CD4-positive, alpha-beta T cell treated with Interferon gamma for 1 hour (primary cell): Measurements from ENCODE around the gene CENPX.

Experiments
- DNase-seq: peaks from one replicate; pipeline ENCODE4 v3.0.0-alpha.2; 2020

CENPX gene

DNA sequence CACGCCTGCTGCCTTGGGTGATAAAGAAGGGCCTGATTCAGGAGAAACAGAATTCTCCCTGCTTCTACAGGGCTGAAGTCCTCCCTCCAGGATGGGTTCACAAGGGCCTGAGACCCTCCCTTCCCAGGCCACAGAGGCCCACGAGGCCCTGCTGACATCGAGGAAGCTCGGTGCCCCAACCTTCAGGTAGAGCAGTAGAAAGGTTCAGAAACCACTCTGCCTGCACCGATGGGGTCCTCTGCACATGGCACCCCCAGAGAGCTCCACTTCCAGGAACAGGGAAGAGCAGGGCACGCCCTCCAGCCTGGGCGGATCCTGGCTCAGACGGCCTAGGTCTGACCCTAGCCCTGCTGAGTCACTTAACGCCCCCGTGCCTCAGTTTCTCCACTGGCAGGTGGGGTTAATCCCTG lies 773 bp downstream of the CENPX start:
- DNase-seq, result no peak

DNA sequence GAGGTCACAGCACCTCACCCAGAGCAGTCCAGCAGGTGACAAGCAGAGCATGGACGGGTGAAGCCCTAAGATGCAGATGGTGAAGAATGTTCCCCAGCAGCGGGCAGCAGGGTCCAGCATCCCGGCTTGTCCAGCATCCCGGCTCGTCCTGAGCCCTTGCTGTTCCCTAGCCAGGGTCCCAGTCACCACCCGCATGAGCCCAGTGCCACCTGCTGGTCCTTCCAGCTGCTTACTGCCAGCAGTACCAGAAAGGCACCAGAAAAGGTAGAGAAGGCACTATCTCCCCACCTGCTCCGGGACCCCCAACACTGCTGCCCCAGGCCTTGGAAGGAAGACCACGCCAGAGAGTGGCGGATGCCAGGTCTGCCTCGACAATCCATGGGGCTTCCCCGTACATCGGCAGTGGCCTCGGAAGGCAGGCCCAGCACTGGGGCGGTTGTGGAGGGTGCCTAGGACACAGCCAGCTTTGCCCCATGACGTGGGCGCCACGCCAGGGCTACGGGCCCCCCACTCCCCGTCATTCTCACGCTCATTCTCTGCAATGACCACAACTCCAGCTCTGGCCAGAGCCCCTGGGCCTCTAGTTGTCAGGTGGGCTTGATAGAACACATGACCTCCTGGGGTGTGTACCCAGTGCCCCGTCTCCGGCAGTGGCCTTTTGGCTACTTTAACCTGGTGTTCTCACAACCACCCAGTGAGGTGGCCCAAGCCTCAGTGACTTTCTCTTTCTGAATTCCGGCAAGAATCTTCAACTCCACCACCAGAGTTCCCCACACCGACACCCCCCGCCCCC lies 1.4 kb downstream of the CENPX start:
- peak; percentile 61 for DNase-seq

DNA sequence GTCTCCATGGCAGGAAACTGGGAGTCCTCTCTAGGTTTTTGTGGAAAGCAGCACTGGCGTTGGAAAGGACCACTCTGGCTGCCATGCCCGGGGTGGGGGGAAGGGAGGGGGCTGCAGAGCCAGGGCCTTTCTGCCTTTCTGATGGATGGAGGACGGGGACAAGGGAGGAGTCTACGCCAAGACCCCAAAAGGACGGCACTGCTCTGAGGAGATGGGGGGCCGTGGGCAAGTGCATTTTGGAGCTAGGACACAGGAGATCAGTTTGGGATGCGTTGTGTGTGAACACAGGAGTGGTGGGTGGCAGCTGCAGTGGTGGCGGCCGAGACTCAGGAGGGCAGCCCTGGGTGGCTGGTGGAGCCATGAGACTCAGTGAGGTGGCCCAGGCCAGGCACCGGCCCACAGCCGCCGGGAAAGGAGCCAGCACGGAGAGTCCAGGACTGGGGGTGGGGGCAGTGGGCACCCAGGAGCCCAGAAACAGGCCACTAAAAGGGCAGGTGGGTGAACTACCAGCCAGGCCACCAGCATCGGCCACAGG lies 2.0 kb downstream of the CENPX start:
- DNase-seq, result no peak

DNA sequence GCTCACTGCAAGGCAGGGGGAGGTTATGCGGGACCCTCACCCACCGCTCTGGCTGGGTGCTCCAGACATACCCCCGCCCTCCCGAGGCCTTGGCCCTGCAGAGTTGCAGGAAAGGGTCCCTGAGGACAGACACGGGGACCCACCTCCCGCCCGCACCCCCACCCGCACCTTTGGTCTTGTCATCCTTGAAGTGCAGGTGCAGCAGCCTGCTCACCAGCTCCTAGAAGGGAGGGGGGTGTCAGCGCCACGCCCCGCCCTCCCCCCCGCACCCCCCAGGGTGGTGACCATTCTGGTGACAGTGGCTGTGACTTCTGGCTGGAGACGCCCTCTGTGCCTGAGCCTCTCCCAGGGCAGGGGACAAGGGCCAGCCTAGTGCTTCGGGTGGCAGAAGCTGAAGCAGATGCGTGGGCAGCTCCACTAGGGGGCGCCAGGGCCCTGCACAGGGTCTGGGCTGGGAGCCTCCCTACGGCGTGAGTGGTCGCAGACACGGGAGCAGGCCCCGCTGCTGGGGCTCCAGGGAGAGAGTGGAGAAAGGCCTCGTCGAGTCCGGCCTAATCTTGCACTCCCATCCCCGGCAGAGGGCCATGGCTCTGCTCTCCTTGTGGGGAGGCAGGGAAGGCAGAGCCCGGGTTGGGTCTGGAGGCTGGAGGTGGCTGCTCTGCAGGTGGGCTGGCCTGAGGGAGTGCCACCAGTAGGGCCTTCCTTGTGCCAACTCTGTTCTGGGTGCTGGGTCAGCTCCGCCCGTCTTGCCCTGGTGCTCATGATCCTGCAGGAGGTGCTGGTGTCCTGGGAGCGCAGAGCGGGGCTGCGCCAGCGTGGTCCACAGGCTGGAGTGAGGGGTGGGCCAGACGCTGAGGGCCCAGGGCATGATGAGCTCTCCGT lies 2.7 kb downstream of the CENPX start:
- DNase-seq, result peak; percentile 51

DNA sequence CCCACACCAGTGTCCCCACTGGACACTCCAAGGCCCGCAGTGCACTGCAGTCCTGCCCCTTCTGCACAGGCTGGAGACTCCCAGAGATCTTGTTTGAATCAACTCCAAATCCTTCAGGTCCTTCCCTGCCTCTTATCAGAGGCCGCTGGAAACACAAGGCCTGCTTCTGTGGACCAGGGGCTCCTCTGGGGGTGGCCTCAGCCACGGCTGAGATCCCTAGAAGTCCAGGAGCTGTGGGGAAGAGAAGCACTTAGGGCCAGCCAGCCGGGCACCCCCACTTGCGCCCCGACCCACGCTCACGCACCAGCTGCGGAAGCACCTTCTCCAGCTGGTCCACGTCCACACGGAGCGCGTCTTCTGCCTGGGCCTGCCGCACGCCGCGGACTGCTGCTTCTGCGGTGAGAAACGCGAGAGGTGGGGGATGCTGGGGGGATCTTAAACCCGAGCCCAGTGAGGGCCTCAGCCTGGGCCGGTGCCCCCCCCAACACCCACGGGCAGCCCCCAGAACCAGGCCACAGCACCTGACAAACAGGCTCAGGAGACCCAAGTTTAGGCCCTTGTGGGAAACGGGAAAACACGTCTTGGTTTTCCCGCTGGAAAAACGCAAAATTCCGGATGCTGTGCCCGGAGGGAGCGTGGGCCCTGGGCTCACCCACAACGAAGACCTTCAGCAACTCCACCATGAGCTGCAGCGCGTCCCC lies 3.5 kb downstream of the CENPX start:
- no peak for DNase-seq

DNA sequence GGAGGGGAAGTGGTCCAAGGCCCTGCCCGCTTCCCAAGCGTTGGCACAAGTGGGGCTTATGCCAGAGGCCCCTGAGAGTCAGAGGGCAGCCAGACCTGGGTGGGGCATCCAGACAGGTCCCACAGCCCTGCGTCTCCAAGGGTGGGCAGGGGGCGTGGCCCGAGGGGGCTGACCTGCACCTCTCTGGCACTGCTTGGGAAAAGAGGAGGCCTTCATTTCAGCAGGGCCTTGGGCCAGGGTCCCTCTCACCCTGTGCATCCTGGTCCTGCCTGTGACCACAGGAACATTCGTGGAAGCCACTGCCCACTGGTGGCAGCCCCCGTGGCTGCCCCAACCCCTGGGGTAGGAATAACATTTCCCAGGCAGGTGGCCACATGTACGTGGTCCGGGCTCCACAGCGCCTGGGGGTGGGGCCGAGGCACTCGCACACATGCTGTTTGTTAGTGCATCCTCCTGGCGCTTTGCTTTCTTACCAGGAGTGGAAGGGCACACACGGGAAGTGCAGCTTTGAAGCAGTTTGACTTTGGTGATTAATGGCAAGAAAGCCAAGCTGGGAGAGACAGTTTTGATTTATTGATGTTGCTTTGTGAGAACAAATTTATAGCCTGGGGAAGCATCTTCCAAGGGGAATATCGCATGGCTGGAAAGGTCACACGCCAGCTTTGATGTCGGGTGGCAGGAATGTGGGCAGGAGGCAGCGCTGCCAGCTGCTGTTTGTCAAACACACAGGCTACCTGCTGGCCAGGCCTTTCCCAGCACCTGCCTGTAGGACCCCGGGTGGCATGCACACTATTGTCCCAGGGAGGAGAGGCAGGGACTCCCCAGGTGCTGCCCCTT lies 4.3 kb downstream of the CENPX start:
- no peak for DNase-seq

DNA sequence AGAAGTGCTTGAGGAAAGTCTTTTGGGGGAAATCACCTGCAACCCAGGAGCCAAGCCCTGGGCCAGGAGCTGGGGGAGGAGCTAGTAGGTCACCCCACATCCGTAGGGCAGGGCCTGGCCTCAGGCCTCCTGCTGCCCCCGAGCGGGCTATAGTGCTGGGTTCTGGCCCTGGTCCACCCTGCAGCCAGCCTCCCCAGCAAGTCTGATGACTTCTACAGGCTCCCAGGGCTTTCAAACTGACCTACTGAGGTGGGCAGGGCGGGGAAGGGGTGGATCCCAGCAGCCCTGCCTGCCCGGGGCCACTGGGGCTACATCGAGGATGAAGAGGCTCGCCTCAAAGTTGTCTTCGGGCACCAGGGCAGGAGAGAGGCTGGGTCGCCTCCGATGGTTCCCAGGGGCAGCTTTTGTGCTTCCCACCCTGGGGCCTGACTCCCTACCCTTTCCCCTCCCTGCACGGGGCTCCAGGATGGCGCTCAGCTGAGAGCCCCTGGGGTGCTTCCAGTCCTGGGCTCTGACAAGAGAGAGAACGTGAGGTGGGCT lies 5.0 kb downstream of the CENPX start:
- DNase-seq, result no peak

DNA sequence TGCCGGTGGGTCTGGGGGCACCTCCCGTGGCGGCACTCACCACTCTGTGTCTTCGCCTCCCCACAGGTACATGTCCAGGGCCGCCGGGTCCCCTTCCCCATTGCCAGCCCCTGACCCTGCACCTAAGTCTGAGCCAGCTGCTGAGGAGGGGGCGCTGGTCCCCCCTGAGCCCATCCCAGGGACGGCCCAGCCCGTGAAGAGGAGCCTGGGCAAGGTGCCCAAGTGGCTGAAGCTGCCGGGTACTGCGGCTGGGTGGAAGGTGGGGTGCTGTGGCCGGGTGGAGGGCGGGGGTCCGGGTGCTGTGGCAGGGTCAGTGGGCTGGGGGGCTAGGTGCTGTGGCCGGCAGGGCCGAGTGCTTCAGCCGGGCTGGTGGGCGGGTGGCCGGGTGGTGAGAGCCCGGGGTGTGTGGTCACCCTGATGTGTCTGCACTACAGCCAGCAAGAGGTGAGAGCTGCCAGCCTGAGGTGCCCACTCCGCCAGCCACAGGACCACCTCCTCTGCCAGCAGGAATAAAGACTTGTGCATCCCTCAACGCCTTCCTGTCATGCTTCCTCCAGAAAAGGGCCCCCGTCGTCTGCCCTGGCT lies 5.7 kb downstream of the CENPX start:
- DNase-seq, result no peak

DNA sequence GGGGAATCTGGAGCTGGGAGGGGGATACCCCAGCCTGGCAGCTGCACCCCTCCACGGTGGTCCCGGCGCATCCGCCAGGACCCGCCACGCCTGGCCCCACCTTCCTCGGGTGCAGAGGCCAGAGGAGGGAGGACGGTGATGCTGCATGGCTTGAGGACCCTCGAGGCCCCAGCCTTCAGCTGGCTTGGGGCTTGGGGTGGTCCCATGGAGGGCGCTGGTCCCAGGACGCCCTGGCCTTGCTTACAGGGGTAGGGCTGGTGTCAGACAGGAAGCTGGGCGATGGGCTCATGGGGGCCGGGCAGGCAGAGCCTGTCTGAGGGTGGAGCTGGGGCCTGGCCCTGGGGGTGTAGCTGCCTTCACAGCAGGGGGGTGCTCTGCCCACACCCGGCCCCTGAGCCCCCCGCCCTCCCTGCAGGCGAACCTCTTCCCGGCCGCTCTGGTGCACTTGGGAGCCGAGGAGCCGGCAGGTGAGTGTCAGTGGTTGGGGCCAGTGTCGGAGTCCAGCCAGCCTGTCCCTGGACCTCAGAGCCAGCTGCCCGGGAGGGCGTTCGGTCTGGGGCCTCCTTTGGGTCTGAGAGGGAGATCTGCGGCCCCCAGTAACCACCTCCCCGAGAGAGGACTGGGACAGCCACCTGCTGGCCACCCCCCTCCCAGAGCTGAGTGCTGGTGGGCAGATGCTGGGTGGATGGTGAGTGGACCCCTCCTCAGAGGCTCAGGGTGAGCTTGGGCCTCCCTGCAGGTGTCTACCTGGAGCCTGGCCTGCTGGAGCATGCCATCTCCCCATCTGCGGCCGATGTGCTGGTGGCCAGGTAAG lies 6.4 kb downstream of the CENPX start:
- no peak for DNase-seq

DNA sequence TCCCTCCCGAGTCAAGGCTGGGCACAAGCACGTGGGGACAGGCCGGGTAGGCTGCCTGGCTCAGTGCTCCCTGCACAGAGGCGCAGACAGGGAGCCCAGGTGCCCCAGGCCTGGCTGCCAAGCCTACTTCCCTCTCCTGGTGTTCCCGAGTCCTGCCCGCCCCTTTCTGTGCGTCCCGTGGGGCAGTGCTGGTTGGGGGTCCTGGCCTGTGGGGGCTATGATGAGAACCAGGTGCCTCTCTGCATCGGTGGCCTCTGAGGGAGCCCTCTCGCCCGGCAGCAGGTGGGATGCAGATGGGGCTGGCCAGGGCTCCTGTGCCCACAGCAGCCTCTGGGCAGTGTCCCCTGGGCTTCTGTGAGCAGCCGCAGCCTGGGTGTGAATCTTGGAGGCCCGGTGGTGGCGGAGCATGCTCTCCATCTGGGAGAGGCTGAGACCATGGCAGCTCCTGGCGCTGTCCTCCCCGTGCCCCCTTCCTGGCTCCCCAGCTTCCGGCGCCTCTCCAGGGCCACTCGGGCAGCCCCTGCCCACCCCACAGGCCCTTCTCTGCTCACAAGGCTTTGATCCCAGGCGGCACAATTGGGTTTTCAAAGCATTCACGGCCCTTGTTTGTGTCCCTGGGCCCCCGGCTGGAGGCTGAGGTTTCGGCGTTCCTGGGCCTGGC lies 7.2 kb downstream of the CENPX start:
- DNase-seq, result no peak

DNA sequence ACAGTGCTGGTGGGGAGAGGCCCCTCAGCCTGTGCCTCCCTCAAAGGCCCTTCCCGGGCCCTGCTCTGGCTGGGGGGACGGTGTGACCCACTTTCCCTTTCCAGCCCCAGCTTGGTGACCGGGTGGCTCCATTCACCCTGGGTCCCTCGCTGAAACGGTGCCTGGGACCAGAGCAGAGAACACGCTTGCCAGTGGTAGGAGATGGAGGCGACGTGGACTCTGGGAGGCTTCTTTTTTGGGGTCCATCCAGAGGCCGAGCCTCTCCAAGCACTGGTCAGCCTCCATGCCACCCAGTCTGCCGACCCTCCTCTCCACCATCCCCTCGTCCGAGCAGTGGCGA lies 7.7 kb downstream of the CENPX start:
- DNase-seq, result no peak

DNA sequence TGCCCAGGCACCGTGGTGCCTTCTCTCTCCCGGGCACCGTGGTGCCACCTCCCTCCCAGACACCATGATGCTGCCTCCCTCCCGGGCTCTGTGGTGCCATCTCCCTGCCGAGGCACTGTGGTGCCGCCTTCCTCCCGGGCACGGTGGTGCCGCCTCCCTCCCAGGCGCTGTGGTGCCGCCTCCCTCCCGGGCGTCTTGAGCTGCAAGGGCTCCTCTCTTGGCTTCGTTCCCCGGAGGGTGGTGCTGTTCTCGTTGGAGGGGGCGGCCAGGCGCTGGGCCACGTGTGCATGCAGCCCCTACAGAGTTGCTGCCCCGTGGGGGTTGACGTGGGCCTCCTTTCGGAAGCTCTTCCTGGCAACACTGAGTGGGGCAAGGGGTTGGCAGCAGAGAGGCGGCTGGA lies 8.2 kb downstream of the CENPX start:
- DNase-seq, result no peak

DNA sequence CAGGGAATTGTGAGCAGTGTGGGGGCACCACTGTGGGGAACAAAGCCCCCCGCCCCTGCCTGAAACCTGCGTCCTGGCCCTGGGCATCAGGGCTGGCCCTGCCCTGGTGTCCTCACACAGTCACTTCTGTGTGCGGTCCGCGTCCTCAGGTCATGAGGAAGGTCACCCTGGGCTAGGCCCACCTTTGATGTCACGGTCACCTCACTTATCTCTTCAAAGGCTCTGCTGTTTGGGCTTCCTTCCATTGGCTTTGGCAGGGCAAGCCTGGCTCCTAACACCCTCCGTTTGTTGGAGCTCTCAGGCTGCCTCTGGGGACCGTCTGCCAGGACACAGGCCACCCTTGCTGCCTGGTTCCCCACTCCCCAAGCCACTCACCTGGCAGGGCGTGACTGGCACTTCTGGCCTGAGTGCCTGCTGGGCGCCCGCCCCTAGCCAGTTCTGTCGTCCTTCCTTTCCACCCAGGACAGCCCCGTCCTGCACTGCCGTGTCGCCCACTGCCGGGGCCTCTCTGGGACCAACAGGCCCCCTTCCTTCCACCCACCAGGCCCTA lies 8.8 kb downstream of the CENPX start:
- DNase-seq, result no peak

DNA sequence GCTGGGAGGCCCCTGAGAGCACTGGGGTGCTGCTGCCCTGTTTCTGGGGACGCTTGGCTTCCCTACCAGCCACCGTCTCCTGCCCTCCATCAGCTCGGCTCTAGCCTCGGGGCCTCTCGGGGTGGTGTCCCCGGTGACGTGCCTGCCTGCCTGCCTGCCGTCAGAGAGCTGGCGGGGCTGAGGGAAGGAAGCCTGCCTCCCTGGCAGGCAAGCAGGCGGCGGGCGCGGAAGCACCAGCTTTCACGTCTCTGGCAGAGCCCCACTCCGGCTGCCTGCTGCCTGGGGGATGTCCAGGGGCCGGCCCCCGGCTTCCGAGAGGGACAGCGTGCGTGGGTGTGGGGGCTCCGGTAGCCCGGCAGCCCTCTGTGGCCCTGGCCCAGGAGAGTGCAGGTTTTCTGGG lies 9.3 kb downstream of the CENPX start:
- DNase-seq, result no peak

DNA sequence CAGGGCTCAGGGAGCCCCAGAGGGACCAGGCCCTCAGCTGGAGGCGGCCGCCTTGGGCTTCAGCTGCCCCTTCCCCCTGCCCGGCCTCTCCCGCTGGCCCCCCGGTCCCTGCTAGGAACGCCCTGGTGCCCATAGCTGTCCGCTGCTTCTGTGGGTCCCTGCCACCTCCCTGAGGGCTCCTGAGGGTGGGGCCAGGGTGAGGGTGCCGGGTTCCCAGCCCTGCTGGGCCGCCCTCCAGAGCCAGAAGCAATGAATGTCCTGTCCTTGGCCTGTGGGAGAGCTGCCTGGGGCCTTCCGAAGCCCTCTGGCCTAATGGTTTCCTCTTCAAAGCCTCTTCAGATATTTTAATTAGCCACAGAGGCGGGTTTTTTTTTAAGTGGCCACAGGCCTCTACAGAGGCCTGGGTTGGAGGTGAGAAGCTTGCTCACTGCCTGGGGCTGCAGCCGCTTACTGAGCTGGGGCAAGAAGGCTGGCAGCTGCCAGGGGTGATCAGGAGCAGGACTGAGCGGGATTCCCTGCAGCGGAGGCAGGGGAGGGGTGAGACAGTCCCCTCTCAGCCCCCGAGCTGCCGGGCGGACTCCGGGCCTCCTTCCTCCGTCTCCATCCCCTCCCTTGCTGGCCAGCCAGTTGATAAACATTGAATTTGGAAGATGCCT lies 9.9 kb downstream of the CENPX start:
- DNase-seq, result no peak

DNA sequence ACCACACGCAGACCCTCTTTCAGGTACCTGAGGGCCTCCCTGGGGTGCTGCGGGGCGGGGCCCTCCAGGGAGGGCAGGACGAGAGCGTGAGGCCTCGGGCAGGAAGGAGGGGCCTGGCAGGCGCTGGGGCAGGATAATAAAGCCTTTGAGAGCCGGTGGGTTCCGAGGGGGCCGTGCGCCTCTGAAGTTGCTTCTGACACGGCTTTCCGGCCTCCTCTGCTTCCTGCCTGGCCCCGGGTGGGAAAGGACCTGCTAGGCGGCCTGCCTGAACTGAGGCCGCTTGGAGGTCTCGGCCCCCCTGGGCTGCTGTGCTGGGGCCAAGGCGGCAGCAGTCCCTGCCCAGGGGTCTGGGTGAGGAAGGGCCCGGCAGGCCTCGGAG lies 10.4 kb downstream of the CENPX start:
- DNase-seq, result no peak

DNA sequence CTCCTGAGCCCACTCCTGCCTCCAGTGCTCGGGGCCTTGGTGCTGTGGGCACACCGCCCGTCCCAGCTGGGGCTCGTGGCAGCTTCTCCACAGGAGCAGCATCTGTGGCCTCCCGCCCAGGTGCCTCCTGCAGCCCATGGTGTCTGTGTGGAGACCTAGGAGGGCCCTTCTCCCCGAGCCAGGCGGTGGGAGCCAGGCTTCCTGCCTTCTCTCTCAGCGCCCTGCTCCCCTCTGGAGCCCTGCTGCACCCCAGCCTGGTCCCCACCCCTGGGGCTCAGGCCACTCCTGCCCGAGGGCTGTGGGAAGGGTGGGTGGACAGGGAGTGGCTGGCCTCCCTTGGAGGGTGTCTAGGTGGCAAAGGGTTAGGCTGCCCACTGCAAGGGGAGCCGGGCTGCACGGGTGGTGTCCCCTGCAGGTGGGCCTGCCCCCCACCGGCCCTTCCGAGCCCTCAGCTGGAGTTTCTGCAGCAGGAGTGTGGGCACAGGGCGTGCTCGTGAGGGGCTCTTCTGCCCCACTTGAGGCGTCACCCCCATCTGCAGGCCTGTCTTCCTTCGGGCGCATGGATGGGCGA lies 11.0 kb downstream of the CENPX start:
- DNase-seq, result no peak

DNA sequence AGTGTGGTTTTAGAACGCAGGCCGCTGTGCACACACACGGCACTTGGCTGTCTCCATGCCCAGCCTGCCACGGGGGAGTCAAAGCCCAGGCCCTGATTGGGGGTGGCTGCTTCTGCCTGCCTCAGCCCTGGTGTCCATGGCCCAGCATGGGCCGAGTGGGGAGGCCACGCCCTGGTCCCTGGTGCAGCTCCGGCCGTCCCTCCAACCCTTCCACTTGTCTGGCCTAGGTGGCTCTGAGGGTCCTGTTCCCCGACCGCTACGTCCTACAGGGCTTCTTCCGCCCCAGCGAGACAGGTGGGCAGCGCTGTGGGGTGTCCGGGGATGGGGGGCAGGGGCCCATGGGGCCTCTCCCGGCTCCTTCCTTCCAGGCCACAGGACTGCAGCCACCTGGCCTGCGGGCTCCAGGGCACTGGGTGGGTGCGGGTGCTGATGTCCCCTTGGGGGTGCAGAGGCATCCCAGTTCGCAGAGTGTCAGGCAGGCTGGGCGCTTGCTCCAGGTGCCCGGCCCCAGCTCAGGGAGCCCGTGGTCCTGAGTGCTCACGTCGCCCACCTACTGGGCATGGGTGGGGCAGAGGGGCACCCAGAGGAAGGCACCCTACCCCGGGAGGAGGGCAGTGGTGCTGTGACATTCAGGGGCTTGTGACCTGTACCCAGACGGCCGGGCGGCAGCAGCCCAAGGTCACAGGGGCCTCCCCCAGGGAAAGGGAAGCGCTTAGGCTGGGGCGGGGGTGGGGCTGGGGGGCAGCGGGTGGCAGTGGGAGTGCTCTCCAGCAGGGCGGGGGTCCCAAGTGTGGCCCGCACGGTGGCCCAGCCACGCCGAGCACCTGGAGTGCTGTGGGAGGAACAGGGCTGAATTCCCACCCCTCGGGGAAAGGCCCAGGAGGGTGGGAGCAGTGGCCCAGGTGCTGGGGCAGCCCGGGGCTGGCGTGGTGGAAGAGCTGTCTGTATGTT lies 11.8 kb downstream of the CENPX start:
- DNase-seq, result no peak
